ENCODE measurements around the gene C2CD4D.

C2CD4D gene

DNA sequence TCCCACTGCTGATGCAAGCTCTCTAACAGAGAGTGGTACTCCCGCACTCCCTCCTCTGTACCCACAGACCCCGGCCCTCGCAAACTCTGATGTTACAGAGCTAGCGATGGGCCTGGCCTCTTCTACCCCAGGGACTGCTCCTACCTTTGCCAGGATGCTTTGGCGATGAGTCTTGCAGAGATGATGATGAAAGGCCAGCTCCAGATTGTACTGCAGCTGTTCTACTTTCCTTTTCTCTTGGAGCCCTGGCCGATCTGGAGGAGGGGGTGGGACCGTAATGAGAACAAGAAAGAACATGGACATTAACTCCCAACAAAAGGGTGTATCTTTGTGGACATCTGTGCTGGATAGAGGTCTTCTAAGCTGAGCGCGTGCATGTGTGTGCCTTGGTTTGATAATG is 28.4 kb downstream of the C2CD4D start:
- DNase-seq = no peak

DNA sequence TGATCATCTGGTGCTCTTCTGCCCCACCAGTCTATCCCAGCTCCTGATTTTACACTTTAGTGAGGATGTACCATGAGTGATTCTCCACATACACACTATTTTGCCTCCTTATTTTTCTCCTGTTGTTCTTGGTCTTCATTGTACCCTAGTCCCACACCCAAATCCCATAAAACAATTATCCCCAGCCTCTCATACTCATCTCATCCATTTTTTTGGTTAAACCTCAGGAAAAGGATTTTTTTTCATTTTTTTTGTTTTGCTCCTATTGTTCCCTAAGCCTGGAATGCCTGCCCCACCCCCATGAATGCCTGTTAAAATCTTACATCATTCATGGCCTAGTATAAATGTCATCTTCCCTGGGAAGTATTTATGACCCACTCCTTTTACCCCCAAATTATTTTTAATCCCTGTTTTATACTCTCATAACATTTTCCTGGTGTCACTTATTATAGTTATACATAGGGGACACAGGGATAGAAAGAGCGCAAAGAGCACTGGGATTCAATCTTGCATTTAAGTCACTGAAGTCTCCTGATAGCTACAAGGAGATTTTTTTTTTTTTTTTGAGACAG is 29.5 kb downstream of the C2CD4D start:
- no peak for DNase-seq

GRCh38 chr1:151809290-151809984 is 30.2 kb downstream of the C2CD4D start:
- no peak for DNase-seq

DNA sequence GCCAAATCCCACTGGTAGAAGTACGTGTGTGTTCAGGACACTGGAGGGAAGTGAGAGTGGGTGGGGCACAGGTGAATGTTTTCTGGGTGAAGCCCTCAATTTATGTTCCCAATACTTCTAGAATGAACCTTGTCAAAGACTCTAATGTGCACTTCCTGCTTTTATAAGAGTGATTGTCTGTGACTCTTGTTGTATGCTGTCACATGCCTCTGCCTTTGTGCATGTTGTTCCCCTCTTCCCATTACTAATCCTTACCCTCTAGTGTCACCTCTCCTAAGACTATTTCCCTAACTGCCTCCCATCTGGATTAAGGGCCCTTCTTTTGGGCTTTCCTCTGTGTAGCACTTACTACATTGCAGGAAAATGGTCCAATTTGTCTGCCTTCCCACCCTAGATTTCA is 31.9 kb downstream of the C2CD4D start:
- no peak for DNase-seq

DNA sequence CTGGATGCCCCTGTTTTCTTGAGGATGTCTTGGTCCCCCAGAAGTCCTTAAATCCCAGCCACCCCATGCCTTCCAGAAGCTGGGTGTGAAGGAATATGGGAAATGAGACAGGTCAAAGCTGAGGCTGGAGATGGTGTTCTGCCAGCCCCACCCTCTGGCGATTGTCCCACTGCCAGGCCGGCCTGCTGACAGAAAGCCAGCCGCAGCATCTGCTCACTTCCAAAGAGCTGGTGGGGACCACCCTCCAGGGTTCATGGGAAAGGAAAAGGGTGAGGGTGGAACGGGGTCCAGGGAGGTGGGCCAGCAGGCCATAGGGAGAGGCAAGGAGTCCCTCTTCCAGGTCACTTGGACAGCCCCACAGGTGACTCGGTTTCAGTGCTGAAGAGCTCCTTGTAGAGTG is 32.5 kb downstream of the C2CD4D start:
- no peak for DNase-seq

DNA sequence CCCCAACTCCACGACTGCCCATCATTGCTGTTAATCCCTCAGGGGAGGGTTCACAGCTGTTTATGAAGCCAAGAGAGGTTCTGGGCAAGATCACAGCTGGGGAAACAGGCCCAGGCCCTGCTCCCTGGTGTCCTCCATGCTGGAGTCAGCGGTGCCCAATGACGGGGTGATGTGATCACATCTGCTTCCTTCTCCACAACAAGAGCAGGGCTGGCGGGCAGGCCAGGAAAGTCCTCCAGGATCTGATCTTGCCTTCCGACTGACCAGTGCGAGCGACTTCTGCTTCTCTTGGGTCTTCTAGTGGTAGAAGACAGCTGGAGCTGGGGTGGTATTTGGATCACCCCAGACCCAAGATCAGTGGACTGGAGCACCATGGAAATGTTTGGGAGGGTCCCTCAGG is 33.5 kb downstream of the C2CD4D start:
- DNase-seq = no peak

- no peak for DNase-seq
Observed at GRCh38 chr1:151805066-151805820, 34.4 kb downstream of the C2CD4D start, which contains the start of gene LINGO4. Gene LINGO4, minus strand, starts transcription at chr1:151805419. Its CDS starts 2,715 bp downstream, at chr1:151802704.

DNA sequence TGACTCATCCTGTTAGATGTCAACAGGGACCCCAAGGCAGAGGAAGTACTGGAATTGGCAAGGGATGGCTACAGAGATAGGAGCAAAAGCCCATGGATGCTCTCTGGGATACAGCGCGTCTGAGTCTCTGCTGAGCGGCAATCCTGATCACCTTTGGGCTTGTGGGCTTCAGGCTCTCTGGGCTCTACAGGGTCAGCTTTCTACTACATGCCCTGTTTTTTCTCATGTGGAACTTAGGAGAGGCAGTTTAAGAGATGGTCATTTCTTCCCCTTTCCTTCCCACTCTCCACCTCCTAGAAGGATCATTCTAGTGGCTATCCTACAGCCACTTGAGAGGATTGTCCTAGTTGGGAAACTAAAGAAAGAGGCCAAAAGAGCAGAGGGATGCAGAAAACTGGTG is 35.7 kb downstream of the C2CD4D start:
- no peak for DNase-seq

DNA sequence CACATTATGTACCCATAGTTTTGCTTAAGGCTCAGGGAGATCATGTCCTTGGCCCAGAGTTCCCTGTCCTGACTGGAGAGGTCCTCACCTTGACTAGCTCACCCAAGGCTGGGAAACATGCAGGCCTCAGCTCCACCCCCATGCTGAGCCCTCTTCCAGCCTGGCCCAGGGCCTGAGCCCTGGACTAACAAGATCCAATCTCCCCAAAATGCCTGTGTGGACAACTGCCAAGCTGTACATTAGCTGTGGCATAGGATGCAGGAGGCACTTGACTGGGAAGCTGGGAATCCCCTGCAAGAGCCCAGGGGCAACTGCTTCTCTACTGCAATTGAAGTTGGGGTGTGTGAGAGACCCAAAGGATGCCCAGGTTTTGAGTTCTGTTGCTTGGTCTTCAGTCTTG is 36.5 kb downstream of the C2CD4D start:
- DNase-seq = no peak

DNA sequence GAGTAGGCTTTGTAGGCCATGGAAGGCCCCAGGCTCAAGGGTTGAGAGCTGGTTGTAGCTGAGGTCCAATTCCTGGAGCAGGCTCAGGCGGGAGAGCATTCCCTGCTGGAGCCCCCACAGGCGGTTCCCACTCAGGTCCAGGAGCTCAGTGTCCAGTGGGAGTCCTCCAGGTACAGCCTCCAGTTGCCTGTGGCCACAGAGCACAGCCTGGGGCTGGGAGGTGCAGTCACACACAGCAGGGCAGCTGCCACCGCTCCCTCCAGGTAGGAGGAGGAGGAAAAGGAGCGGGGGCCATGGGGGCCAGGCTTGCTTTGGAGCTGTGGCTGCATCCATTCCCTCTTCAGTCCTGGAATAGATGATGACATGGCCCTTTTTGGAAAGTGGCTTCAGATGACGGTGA is 37.2 kb downstream of the C2CD4D start:
- DNase-seq = no peak

DNA sequence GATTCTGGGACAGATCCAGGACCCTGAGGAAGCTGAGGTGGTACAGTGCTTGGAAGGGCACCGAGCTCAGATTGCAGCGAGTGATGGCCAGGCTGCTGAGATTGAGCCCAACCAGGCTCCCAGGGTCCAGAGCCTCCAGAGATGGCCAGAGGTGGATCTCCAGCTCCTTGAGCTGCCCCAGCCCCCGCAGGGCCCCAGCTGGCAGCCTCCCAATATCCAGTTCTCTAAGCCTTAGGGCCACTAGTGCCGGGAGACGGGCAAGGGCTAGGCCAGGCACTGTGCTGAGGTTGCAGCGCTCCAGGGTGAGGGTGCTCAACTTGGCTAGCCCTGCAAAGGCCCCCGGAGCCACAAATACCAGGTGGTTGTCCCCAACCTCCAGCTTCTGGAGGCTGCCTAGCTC is 37.8 kb downstream of the C2CD4D start:
- DNase-seq = no peak

- DNase-seq = no peak
Observed at GRCh38 chr1:151801310-151801820, 38.3 kb downstream of the C2CD4D start.

GRCh38 chr1:151800830-151801229 is 38.8 kb downstream of the C2CD4D start:
- no peak for DNase-seq

DNA sequence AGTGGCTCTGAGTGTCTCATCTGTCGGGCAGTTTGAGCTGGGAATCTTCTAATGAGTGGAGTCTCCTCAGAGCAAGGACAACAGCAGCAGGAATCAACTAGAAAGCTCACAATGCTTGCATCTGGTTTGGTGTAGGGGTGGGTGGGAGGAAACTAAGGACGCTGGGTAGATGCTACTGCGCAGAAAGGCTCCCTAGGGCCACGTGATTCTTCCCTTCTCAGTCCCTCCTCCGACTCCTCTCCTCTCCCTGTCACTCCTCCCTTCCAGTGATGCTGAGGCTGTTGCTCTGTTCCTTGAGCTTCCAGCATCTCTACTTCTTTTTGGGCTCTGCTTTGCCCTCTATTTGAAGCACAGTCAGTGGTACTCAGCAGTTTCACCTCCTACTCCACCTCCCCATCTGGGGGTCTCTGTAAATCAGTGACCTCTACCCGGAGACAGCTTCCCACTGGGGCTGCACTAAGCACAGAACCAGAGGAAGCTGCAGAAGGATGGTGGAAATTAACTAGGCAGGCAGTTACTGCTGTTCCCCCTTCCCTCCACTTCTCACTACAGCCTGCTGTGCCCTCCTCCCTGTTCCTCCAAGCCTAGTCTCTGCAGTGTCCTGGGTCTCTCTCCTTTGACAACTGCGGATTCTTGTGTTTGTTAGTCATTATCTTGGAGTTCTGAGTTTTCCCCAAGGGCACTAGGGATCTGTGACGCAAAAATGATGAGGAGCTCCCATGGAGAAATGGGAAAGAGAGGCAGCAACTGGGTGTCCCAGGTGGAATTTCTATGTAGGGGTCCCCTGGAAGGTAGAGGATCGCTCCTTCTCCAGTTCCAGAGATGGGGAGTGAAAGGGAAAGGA is 40.2 kb downstream of the C2CD4D start:
- no peak for DNase-seq

DNA sequence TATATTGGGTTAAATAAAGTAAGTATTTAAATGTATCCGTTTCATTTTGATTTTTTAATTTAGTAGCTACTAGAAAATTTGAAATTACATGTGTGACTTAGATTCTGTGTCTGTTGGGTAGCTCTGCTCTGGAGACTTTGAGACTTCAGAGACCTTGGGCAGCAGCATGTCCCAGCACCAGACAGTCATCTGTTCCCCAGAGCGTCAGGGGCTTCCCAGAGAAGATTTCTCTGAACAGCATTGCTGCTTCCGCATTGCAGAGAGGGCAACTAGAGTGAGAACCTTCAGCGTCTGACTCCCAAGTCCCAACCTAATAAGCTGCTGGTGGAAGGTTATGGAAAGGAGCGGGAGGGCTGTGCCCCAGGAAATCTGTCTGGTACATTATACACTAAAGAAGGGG is 41.0 kb downstream of the C2CD4D start:
- DNase-seq = no peak

GRCh38 chr1:151790940-151791651 is 48.5 kb downstream of the C2CD4D start:
- no peak for DNase-seq

DNA sequence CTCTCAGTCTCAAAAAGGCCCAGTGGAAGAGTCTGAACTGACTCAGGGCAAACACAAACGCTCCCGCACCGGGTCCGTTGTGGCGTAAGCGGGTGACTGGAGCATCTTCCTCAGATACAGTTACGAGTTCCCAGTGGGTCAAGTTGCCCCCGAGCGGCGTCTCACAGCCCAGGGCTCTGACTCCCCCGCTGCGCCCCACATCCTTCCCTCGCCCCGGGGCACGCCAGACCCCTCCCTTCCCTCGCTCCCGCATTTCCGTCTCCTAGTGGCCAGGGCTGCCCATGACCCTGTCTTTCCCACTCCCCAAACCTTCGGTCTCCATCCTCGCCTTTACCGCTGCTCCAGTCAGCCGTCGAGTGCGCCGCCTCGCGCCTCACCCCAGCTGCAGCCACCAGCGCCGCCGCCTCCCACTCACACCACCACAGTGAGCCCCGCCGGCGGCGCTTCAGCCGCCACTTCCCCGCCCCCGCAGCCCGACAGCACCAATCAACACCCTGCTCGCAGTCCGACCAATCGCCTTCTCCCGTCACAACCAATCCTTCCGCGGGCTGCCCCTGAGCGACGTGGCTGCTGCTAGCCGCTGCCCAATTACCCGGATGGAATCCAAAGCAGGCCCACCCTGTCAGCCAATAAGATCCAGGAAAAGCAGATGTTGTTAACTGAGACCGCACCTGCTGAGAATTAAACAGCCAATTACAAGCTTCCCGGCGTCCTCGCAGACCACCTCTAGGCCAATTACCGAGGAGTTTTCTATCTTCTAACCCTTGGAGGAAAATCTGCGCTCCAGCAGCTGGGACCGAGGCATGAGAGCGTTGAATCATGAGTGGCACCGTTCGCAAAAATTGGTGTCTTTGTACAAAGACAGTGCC is 49.3 kb downstream of the C2CD4D start, which contains the start of gene TDRKH:
TDRKH (minus strand) TSS at position 430 of the 869 bp plus-strand sequence. CDS start 7,478 bp downstream, outside the sequence.
- DNase-seq = peak; percentile 99

Measured in NCI-H774 (cell line).